GM19351 (cell line): ENCODE results near the gene NAPA.
"Not testable (repeated sequence)": the region's sequence is repeated elsewhere in the genome, so short reads cannot be mapped to it uniquely, and the experiment has no call there.

Experiments used
- ATAC-seq: cut with Tn5 transposase; IDR thresholded peaks from one replicate; pipeline ENCODE4 v1.9.1; 2021; ENCODE audit warnings: mild to moderate bottlenecking, moderate library complexity; ENCODE audit not compliant: unreplicated experiment

The NAPA gene

GRCh38 chr19:47487551-47488515 lies 27.0 kb downstream of the NAPA start:
- ATAC-seq = no peak

DNA sequence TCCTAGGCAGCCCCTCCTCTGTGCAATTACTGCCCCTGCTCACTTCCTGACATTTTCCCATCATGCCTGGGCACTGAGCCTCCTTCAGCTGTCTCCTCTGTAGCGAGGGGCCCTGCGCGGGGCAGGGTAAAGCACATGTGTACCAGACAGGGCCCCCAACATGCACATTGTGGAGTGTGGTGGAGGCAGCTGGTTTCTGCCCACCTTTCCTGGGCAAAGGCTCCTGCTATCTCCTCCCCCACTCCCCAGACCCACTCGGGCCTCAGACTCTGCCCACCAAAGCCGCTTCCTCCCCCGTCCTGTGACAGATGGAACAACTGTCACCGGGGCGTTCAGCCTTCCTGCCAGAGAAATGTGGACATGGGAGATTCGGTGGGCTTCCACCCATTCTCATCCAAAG lies 28.0 kb downstream of the NAPA start:
- no peak for ATAC-seq

- ATAC-seq = not testable (repeated sequence)
These were observed 28.6 kb downstream of the NAPA start for GRCh38 chr19:47486220-47486619.

- no peak for ATAC-seq
These were observed 29.7 kb downstream of the NAPA start for GRCh38 chr19:47485210-47485609.

- ATAC-seq = peak; percentile 67
These were observed 30.8 kb downstream of the NAPA start, which contains the start of gene KPTN for GRCh38 chr19:47483800-47484690. TSS of gene KPTN (minus strand) at chr19:47484219. CDS start at chr19:47484160, 59 bp downstream.

- no peak for ATAC-seq
These were observed 31.7 kb downstream of the NAPA start for GRCh38 chr19:47483200-47483599.

DNA sequence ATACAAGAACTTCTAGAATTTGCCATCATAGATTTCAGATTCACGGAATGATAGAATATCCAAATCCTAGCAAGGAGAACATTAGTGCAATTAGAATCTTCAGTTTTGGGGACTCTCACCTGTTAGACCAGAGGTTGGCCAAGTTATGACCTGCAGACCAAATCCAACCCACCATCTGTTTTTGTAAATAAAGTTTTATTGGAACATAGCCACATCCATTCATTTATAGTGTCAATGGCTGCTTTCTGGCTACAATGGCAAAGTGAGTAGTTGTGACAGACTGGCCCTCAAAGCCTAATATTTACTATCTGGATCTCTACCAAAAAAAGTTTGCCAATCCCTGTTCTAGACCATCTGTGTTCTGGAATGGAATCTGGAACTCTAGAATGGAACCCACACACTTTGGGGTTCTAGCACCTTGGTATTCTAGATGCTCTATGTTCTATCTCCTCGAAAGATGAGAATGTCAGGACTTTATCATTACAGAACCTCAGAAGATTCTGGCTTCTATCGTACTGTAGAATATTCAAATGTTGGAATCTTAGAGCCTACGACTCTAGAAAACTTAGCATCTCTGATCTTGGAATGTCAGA lies 33.3 kb downstream of the NAPA start:
- no peak for ATAC-seq

- no peak for ATAC-seq
These were observed 34.2 kb downstream of the NAPA start for GRCh38 chr19:47480658-47481057.

- no peak for ATAC-seq
These were observed 35.0 kb downstream of the NAPA start for GRCh38 chr19:47479701-47480503.

DNA sequence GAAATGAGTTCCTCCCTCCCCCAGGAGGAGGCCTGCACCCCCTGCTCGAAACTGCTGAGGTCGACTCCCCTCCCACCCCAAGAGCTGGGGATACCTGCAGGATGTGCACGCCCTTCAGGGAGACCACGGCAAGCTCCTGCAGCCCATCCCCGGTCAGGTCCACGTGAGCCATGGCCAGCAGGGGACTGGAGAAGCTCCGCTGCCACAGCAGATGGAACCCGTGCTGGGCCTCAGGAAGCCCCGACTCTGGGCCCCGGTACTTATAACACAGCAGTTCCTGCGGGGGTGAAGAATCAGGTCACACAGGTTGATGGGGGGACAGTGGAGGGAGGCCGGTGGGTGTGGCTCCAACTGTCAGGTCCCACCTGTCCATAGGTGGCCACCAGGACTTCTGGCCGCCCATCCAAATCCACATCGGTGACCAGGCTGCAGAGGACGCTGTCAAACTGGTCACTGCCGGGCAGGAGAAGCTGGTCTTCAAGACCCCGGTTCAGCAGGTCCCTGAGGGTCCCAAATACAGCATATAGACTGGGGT lies 38.4 kb downstream of the NAPA start:
- ATAC-seq = no peak

DNA sequence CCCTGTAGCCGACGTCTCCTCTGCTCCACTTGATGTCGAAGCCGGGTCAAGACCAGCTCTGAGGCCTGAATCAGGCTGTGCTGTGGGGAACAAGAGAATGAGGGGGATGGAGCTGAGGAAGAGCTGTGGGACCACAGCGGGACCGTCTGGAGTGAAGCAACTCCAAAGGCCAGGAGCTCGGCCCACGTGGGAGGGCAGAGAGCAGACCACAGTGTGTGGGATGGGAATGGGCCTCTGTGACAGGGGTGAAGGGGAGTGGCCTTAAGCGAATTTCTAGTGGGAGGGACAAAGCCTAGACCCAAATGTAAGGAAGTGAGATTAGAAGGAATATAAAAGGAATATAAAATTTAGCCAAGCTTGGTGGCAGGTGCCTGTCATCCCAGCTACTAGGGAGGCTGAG lies 39.4 kb downstream of the NAPA start:
- ATAC-seq = no peak

DNA sequence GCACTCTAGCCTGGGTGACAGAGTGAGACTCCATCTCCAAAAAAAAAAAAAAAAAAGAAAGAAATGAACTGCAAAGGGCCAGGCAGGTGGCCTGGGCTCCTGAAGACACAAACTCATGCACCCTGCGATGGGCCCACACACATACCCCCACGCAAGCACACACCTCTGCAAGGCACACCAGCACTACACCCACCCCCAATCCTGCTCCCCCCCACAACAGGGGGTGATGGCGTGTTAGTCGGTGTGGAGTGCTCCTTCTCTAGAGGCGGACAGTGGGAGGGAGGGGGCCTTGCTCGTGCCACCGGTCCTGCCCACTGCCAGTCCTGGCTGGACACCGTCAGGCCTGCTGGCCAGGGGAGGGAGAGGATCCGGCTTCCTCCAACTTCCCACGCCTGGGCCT lies 41.5 kb downstream of the NAPA start:
- ATAC-seq = no peak

- no peak for ATAC-seq
These were observed 43.0 kb downstream of the NAPA start, which contains the start of gene SLC8A2 for GRCh38 chr19:47471733-47472457. TSS of gene SLC8A2 (minus strand) at chr19:47471893. CDS start at chr19:47466403, 5,490 bp downstream.

DNA sequence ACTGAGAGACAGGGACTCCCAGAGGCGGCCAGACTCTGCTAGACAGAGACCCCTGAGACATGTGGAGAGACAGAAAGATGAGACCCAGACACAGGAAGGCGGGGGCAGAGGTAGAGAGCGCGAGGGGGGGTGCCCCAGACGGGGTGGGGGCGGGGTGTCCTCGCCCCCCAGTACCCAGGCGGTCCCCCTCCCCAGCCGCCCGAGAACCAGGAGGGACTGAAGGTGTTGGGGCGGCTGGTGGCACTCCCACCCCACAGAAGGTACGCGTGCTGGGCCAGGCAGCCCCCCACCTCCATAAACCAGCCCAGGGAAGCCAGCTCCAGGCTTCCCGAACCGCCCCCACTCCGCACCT lies 43.5 kb downstream of the NAPA start:
- no peak for ATAC-seq

- ATAC-seq = no peak
These were observed 44.2 kb downstream of the NAPA start for GRCh38 chr19:47470447-47471195.

GRCh38 chr19:47469719-47470118 lies 45.1 kb downstream of the NAPA start:
- no peak for ATAC-seq

DNA sequence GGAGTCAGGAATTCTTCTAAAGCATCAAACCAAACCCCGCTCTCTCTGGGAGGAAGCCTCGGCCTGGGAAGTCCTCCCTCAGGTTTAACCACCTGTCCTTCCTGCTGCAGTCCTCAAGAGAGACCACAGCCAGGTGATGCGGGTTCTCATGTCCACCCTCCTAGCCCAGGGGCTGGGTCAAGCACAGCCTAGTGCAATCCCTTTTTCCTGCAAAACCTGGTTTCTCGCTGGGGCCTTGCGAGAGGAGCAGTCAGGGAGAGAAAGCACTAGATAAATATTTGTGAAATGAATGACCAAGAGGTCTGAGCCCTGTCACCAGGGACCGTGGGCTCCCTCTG lies 45.5 kb downstream of the NAPA start:
- no peak for ATAC-seq

DNA sequence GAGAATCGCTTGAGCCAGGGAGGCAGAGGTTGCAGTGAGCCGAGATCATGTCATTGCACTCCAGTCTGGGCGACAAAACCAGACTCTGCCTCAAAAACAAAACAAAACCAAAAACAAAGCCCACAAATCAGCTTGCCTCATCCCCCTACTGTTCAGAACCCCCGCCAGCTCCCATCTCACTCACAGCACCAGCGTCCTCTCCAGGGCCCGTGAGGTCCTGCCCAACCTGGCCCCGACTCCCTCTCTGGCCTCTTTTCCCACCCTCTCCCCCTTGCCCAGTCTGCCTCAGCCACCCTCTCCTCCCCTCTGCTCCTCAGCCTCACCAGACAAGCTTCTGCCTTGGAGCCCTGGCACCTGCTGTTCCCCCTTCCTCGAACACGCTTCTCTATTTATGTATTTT lies 46.9 kb downstream of the NAPA start:
- ATAC-seq = no peak

GRCh38 chr19:47465957-47466356 lies 48.9 kb downstream of the NAPA start:
- no peak for ATAC-seq
